OCI-LY1 (cell line): ENCODE measurements around the gene PACRG.

Experiments
- CTCF ChIP-seq: fragments of 200-600 bp; sonication (generic), shearing (Covaris generic); IDR thresholded peaks from 2 replicates; pipeline ENCODE4 v1.5.1; 2017; ENCODE audit warnings: mild to moderate bottlenecking, antibody characterized with exemption, low read length, moderate library complexity, mixed read lengths
- EZH2 ChIP-seq: fragments of 200-600 bp; sonication (generic), shearing (Covaris generic); IDR thresholded peaks from 2 replicates; pipeline ENCODE4 v1.8.0; 2017; ENCODE audit warnings: borderline replicate concordance, mixed run types, mild to moderate bottlenecking, antibody characterized with exemption, low read length, moderate library complexity, mixed read lengths

GRCh38 chr6:163136681-163137397, 409.1 kb downstream of the PACRG start:
- TF ChIP-seq CTCF = no peak
- no peak for TF ChIP-seq EZH2
